ENCODE measurements around the gene NDUFA1. TPM values are rescaled to one million over a fixed set of nuclear protein-coding genes. Genes with fewer than 3 reads are reported as not detected.
"Not testable (repeated sequence)": the region's sequence is repeated elsewhere in the genome, so short reads cannot be mapped to it uniquely, and the experiment has no call there.

The NDUFA1 gene
- total and polyA plus RNA-seq, 4 donors: 27.4 to 260 (median 63.3) TPM

DNA sequence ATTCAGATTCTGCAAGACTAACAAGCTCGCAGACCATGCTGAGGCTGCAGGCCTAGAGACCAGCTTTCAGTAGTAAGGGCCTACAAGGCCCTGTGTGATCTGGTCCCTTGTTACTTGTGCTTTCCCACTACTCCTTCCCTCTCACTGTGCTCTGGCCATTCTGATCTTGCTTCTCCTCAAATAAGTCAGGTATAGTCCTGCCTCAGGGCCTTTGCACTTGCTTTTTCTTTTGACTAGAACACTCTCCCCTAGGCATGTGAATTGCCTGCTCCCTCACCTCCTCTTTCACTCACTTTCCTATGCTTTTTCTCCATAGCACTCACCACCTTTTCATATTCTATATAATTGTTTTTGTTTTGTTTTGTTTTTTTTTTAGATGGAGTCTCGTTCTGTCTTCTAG, 46.2 kb downstream of the NDUFA1 start:
- Histone ChIP-seq H3K27ac (ENCODE audit: low read depth in 1 of 2, low read length in 2 of 2) (no peak overlapping the region), H3K9me3 (ENCODE audit: control insufficient read depth in 4 of 4, low read length in 3 of 4) (no peaks in the 10 kb centered on the region), H3K36me3 (ENCODE audit: control insufficient read depth in 4 of 4, insufficient read depth in 3 of 4, low read depth in 1 of 4, low read length in 3 of 4) (no peaks in the 10 kb centered on the region), H3K27me3 (ENCODE audit: control insufficient read depth in 4 of 4, insufficient read depth in 4 of 4, low read length in 3 of 4) (no peaks in the 10 kb centered on the region), H3K4me3 (ENCODE audit: low read depth in 1 of 3, low read length in 3 of 3) (no peak overlapping the region), H3K4me1 (ENCODE audit: control insufficient read depth in 4 of 4, insufficient read depth in 4 of 4, low read length in 3 of 4) (no peaks in the 10 kb centered on the region), H3K9ac (ENCODE audit: low read depth in 1 of 2, low read length in 2 of 2) (no peak overlapping the region)
- 98% methylated on average over 2 of the region's 2 CpGs for WGBS
- no peak for DNase-seq (ENCODE audit: low spot score)
- no peak for TF ChIP-seq JUND (IDR thresholded peaks at IDR 0.05)
- TF ChIP-seq, protein P1, sequence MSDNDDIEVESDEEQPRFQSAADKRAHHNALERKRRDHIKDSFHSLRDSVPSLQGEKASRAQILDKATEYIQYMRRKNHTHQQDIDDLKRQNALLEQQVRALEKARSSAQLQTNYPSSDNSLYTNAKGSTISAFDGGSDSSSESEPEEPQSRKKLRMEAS (IDR thresholded peaks at IDR 0.05): no peak
- TF ChIP-seq, protein P2, sequence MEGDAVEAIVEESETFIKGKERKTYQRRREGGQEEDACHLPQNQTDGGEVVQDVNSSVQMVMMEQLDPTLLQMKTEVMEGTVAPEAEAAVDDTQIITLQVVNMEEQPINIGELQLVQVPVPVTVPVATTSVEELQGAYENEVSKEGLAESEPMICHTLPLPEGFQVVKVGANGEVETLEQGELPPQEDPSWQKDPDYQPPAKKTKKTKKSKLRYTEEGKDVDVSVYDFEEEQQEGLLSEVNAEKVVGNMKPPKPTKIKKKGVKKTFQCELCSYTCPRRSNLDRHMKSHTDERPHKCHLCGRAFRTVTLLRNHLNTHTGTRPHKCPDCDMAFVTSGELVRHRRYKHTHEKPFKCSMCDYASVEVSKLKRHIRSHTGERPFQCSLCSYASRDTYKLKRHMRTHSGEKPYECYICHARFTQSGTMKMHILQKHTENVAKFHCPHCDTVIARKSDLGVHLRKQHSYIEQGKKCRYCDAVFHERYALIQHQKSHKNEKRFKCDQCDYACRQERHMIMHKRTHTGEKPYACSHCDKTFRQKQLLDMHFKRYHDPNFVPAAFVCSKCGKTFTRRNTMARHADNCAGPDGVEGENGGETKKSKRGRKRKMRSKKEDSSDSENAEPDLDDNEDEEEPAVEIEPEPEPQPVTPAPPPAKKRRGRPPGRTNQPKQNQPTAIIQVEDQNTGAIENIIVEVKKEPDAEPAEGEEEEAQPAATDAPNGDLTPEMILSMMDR (IDR thresholded peaks at IDR 0.05; ENCODE audit: low read depth, low read length, missing input control): no peak
- TF ChIP-seq, protein P3, sequence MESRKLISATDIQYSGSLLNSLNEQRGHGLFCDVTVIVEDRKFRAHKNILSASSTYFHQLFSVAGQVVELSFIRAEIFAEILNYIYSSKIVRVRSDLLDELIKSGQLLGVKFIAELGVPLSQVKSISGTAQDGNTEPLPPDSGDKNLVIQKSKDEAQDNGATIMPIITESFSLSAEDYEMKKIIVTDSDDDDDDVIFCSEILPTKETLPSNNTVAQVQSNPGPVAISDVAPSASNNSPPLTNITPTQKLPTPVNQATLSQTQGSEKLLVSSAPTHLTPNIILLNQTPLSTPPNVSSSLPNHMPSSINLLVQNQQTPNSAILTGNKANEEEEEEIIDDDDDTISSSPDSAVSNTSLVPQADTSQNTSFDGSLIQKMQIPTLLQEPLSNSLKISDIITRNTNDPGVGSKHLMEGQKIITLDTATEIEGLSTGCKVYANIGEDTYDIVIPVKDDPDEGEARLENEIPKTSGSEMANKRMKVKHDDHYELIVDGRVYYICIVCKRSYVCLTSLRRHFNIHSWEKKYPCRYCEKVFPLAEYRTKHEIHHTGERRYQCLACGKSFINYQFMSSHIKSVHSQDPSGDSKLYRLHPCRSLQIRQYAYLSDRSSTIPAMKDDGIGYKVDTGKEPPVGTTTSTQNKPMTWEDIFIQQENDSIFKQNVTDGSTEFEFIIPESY (IDR thresholded peaks at IDR 0.05): no peak
- TF ChIP-seq TAF1 (conservative IDR thresholded peaks at IDR 0.05): no peak
- TF ChIP-seq, protein P4, sequence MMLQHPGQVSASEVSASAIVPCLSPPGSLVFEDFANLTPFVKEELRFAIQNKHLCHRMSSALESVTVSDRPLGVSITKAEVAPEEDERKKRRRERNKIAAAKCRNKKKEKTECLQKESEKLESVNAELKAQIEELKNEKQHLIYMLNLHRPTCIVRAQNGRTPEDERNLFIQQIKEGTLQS (IDR thresholded peaks at IDR 0.05): no peak
- no peak for TF ChIP-seq GABPA (IDR thresholded peaks at IDR 0.05 in 1 of 2, conservative IDR thresholded peaks at IDR 0.05 in 1 of 2)
- TF ChIP-seq, protein P5, sequence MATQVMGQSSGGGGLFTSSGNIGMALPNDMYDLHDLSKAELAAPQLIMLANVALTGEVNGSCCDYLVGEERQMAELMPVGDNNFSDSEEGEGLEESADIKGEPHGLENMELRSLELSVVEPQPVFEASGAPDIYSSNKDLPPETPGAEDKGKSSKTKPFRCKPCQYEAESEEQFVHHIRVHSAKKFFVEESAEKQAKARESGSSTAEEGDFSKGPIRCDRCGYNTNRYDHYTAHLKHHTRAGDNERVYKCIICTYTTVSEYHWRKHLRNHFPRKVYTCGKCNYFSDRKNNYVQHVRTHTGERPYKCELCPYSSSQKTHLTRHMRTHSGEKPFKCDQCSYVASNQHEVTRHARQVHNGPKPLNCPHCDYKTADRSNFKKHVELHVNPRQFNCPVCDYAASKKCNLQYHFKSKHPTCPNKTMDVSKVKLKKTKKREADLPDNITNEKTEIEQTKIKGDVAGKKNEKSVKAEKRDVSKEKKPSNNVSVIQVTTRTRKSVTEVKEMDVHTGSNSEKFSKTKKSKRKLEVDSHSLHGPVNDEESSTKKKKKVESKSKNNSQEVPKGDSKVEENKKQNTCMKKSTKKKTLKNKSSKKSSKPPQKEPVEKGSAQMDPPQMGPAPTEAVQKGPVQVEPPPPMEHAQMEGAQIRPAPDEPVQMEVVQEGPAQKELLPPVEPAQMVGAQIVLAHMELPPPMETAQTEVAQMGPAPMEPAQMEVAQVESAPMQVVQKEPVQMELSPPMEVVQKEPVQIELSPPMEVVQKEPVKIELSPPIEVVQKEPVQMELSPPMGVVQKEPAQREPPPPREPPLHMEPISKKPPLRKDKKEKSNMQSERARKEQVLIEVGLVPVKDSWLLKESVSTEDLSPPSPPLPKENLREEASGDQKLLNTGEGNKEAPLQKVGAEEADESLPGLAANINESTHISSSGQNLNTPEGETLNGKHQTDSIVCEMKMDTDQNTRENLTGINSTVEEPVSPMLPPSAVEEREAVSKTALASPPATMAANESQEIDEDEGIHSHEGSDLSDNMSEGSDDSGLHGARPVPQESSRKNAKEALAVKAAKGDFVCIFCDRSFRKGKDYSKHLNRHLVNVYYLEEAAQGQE (IDR thresholded peaks at IDR 0.05): no peak
- no peak for TF ChIP-seq SP1 (IDR thresholded peaks at IDR 0.05)
- no peak for TF ChIP-seq EGR1 (IDR thresholded peaks at IDR 0.05; ENCODE audit: low read depth in 2 of 2)
- no peak for TF ChIP-seq HNF4A (conservative IDR thresholded peaks at IDR 0.05)
- TF ChIP-seq HNF4G (IDR thresholded peaks at IDR 0.05): no peak
- TF ChIP-seq FOXA1 (IDR thresholded peaks at IDR 0.05): no peak

DNA sequence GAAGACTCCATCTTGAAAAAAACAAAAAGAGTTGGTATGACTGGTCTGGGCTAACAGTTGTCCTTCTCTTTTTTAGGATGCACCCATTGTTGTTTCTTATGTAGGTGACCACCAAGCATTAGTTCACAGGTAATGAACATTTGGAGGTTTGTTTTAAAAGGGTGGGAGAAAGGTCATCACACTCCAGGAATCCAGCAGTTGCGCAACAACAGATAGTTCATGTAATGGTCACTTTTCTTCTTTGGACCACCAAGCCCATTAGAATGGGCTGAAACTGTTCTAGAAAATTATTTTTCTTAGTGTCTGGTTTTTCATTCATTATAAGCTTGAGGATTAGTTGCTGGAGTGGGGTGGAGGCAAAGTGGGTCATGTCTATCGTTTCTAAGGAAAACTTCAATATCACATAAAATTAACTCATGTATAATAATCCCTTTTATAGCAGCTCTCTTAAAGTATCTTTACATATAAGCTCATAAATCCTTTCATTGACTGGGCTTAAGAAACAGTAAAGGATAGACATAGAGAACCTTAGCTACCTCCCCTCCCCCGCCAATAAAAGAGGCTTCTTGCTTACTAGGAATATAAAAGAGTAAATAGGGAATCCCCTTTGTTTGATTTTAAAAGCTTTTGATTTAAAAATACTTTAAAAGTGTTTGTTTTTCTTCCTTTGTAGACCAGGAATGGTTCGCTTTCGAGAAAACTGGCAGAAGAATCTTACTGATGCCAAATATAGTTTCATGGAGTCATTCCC, 48.4 kb downstream of the NDUFA1 start:
- Histone ChIP-seq H3K9ac (ENCODE audit: low read depth in 1 of 2, low read length in 2 of 2) (no peak overlapping the region), H3K27ac (ENCODE audit: low read depth in 1 of 2, low read length in 2 of 2) (no peak overlapping the region), H3K36me3 (ENCODE audit: control insufficient read depth in 4 of 4, insufficient read depth in 3 of 4, low read depth in 1 of 4, low read length in 3 of 4) (peaks cover 0 to 5% (median 1%) of the 10 kb centered on the region in 4 donors), H3K4me3 (ENCODE audit: low read depth in 1 of 3, low read length in 3 of 3) (no peak overlapping the region), H3K4me1 (ENCODE audit: control insufficient read depth in 4 of 4, insufficient read depth in 4 of 4, low read length in 3 of 4) (no peaks in the 10 kb centered on the region), H3K27me3 (ENCODE audit: control insufficient read depth in 4 of 4, insufficient read depth in 4 of 4, low read length in 3 of 4) (no peaks in the 10 kb centered on the region), H3K9me3 (ENCODE audit: control insufficient read depth in 4 of 4, low read length in 3 of 4) (no peaks in the 10 kb centered on the region)
- 94% methylated on average over 5 of the region's 5 CpGs for WGBS
- TF ChIP-seq YY1 (IDR thresholded peaks at IDR 0.05) (no peak), FOXA1 (IDR thresholded peaks at IDR 0.05) (no peak), TAF1 (conservative IDR thresholded peaks at IDR 0.05) (no peak)
- TF ChIP-seq, protein P1 (IDR thresholded peaks at IDR 0.05): no peak
- TF ChIP-seq, protein P4 (IDR thresholded peaks at IDR 0.05): no peak
- no peak for DNase-seq (ENCODE audit: low spot score)

DNA sequence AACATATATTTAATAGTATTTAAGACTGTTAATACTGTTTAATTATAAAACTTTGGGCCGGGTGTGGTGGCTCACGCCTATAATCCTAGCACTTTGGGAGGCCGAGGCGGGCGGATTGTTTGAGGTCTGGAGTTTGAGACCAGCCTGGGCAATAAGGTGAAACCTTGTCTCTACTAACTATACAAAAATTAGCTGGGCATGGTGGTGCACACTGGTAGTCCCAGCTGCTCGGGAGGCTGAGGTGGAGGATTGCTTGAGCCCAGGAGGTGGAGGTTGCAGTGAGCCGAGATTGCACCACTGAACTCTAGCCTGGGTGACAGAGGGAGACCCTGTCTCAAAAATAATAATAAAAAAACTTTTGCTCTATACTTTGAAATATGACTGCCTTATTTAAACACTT, 50.8 kb downstream of the NDUFA1 start:
- not testable (repeated sequence) for DNase-seq (ENCODE audit: low spot score); H3K9ac ChIP-seq (ENCODE audit: low read depth in 1 of 2, low read length in 2 of 2); H3K27ac ChIP-seq (ENCODE audit: low read depth in 1 of 2, low read length in 2 of 2); H3K27me3 ChIP-seq (ENCODE audit: control insufficient read depth in 4 of 4, insufficient read depth in 4 of 4, low read length in 3 of 4); H3K9me3 ChIP-seq (ENCODE audit: control insufficient read depth in 4 of 4, low read length in 3 of 4); H3K36me3 ChIP-seq (ENCODE audit: control insufficient read depth in 4 of 4, insufficient read depth in 3 of 4, low read depth in 1 of 4, low read length in 3 of 4); H3K4me1 ChIP-seq (ENCODE audit: control insufficient read depth in 4 of 4, insufficient read depth in 4 of 4, low read length in 3 of 4); H3K4me3 ChIP-seq (ENCODE audit: low read depth in 1 of 3, low read length in 3 of 3)
- WGBS: 95% methylated on average over 7 of the region's 7 CpGs

Data from liver (tissue), 9 donors.